ENCODE data around the gene RHBG.
A peak's percentile ranks its signal among the peaks of the same experiment; 100 is the strongest.

The RHBG gene

GRCh38 chr1:156386134-156386901 lies 17.3 kb downstream of the RHBG start:
- Mint-ChIP-seq H3K4me3 (no peak overlapping the region), H3K4me1 (peaks cover 6% of the 10 kb centered on the region), H3K36me3 (no peaks in the 10 kb centered on the region), H3K9me3 (no peaks in the 10 kb centered on the region), H3K27me3 (peaks cover 15% of the 10 kb centered on the region), H3K27ac (no peak overlapping the region)
- ATAC-seq (ENCODE audit: low read depth) = no peak
- no peak for DNase-seq (ENCODE audit: low spot score in 2 of 2)

- H3K36me3 Mint-ChIP-seq = no peaks in the 10 kb centered on the region
- H3K4me1 Mint-ChIP-seq = peaks cover 6% of the 10 kb centered on the region
- H3K27me3 Mint-ChIP-seq = peaks cover 15% of the 10 kb centered on the region
- H3K9me3 Mint-ChIP-seq = no peaks in the 10 kb centered on the region
- ATAC-seq (ENCODE audit: low read depth) (no peak), DNase-seq (ENCODE audit: low spot score in 2 of 2) (no peak)
- no peak overlapping the region for H3K27ac Mint-ChIP-seq
- H3K4me3 Mint-ChIP-seq = no peak overlapping the region
These were observed 18.2 kb downstream of the RHBG start for GRCh38 chr1:156386949-156387869.

- DNase-seq (ENCODE audit: low spot score in 2 of 2) = no peak
- no peaks in the 10 kb centered on the region for H3K36me3 Mint-ChIP-seq
- no peak overlapping the region for H3K4me3 Mint-ChIP-seq
- peaks cover 6% of the 10 kb centered on the region for H3K4me1 Mint-ChIP-seq
- no peak overlapping the region for H3K27ac Mint-ChIP-seq
- ATAC-seq (ENCODE audit: low read depth) = no peak
- H3K27me3 Mint-ChIP-seq = peaks cover 15% of the 10 kb centered on the region
- no peaks in the 10 kb centered on the region for H3K9me3 Mint-ChIP-seq
These were observed 18.8 kb downstream of the RHBG start for GRCh38 chr1:156387870-156388173.

- peaks cover 6% of the 10 kb centered on the region for H3K4me1 Mint-ChIP-seq
- ATAC-seq (ENCODE audit: low read depth) = peak; percentile 23
These were observed 19.4 kb downstream of the RHBG start for GRCh38 chr1:156388174-156389137.

GRCh38 chr1:156389311-156389710 lies 20.3 kb downstream of the RHBG start:
- peaks cover 17% of the 10 kb centered on the region for H3K27me3 Mint-ChIP-seq
- ATAC-seq (ENCODE audit: low read depth) (no peak), DNase-seq (ENCODE audit: low spot score in 2 of 2) (no peak)
- no peak overlapping the region for H3K27ac Mint-ChIP-seq
- H3K4me3 Mint-ChIP-seq = no peak overlapping the region
- peaks cover 6% of the 10 kb centered on the region for H3K4me1 Mint-ChIP-seq
- no peaks in the 10 kb centered on the region for H3K36me3 Mint-ChIP-seq
- H3K9me3 Mint-ChIP-seq = no peaks in the 10 kb centered on the region

More at GRCh38 chr1:156388174-156389137, 19.4 kb downstream of the RHBG start:
- no peak for DNase-seq (ENCODE audit: low spot score in 2 of 2)
- H3K9me3 Mint-ChIP-seq = no peaks in the 10 kb centered on the region
- H3K4me3 Mint-ChIP-seq = peak overlapping the region; percentile 53
- H3K27ac Mint-ChIP-seq = no peak overlapping the region
- H3K36me3 Mint-ChIP-seq = no peaks in the 10 kb centered on the region
- peaks cover 17% of the 10 kb centered on the region for H3K27me3 Mint-ChIP-seq

GRCh38 chr1:156390469-156391365 lies 21.7 kb downstream of the RHBG start:
- Mint-ChIP-seq H3K27ac (no peak overlapping the region), H3K4me1 (peaks cover 10% of the 10 kb centered on the region), H3K9me3 (peaks cover 2% of the 10 kb centered on the region), H3K4me3 (no peak overlapping the region), H3K36me3 (no peaks in the 10 kb centered on the region), H3K27me3 (peaks cover 18% of the 10 kb centered on the region)
- ATAC-seq (ENCODE audit: low read depth) (no peak), DNase-seq (ENCODE audit: low spot score in 2 of 2) (no peak)

GRCh38 chr1:156391366-156391677 lies 22.3 kb downstream of the RHBG start:
- Mint-ChIP-seq H3K36me3 (no peaks in the 10 kb centered on the region), H3K4me3 (no peak overlapping the region), H3K9me3 (peaks cover 2% of the 10 kb centered on the region), H3K27ac (no peak overlapping the region), H3K4me1 (peaks cover 7% of the 10 kb centered on the region), H3K27me3 (peaks cover 18% of the 10 kb centered on the region)
- ATAC-seq (ENCODE audit: low read depth) (no peak), DNase-seq (ENCODE audit: low spot score in 2 of 2) (no peak)

GRCh38 chr1:156391701-156392100 lies 22.7 kb downstream of the RHBG start:
- peaks cover 7% of the 10 kb centered on the region for H3K4me1 Mint-ChIP-seq
- DNase-seq (ENCODE audit: low spot score in 2 of 2) = no peak
- ATAC-seq (ENCODE audit: low read depth) = no peak
- H3K27me3 Mint-ChIP-seq = peaks cover 18% of the 10 kb centered on the region
- H3K36me3 Mint-ChIP-seq = no peaks in the 10 kb centered on the region
- H3K27ac Mint-ChIP-seq = no peak overlapping the region
- no peak overlapping the region for H3K4me3 Mint-ChIP-seq
- H3K9me3 Mint-ChIP-seq = peaks cover 2% of the 10 kb centered on the region

- Mint-ChIP-seq H3K4me3 (no peak overlapping the region), H3K27me3 (peaks cover 15% of the 10 kb centered on the region), H3K4me1 (peaks cover 5% of the 10 kb centered on the region), H3K36me3 (no peaks in the 10 kb centered on the region), H3K9me3 (peaks cover 2% of the 10 kb centered on the region), H3K27ac (no peak overlapping the region)
- DNase-seq (ENCODE audit: low spot score in 2 of 2) = no peak
- no peak for ATAC-seq (ENCODE audit: low read depth)
These were observed 23.4 kb downstream of the RHBG start for GRCh38 chr1:156392452-156392853.

- DNase-seq (ENCODE audit: low spot score in 2 of 2) = no peak
- H3K36me3 Mint-ChIP-seq = no peaks in the 10 kb centered on the region
- H3K27me3 Mint-ChIP-seq = peaks cover 11% of the 10 kb centered on the region
- peaks cover 2% of the 10 kb centered on the region for H3K9me3 Mint-ChIP-seq
- H3K4me1 Mint-ChIP-seq = peaks cover 5% of the 10 kb centered on the region
- no peak for ATAC-seq (ENCODE audit: low read depth)
- no peak overlapping the region for H3K27ac Mint-ChIP-seq
- no peak overlapping the region for H3K4me3 Mint-ChIP-seq
These were observed 24.1 kb downstream of the RHBG start for GRCh38 chr1:156393095-156393494.

- DNase-seq (ENCODE audit: low spot score in 2 of 2) (no peak), ATAC-seq (ENCODE audit: low read depth) (no peak)
- H3K36me3 Mint-ChIP-seq = no peaks in the 10 kb centered on the region
- H3K4me1 Mint-ChIP-seq = peaks cover 8% of the 10 kb centered on the region
- no peak overlapping the region for H3K27ac Mint-ChIP-seq
- H3K9me3 Mint-ChIP-seq = peaks cover 2% of the 10 kb centered on the region
- H3K27me3 Mint-ChIP-seq = peaks cover 11% of the 10 kb centered on the region
- no peak overlapping the region for H3K4me3 Mint-ChIP-seq
These were observed 25.1 kb downstream of the RHBG start for GRCh38 chr1:156394082-156394481.

GRCh38 chr1:156394835-156395461 lies 25.9 kb downstream of the RHBG start:
- no peak overlapping the region for H3K27ac Mint-ChIP-seq
- H3K4me1 Mint-ChIP-seq = peaks cover 12% of the 10 kb centered on the region
- no peaks in the 10 kb centered on the region for H3K36me3 Mint-ChIP-seq
- H3K27me3 Mint-ChIP-seq = peaks cover 11% of the 10 kb centered on the region
- H3K9me3 Mint-ChIP-seq = peaks cover 2% of the 10 kb centered on the region
- H3K4me3 Mint-ChIP-seq = no peak overlapping the region
- DNase-seq (ENCODE audit: low spot score in 2 of 2) (no peak), ATAC-seq (ENCODE audit: low read depth) (peak; percentile 75)

Data from memory B cell (primary cell).